Large intestine (tissue), 3 donors: Measurements from ENCODE around the gene HSPA5. TPM values are rescaled to one million over a fixed set of nuclear protein-coding genes. Genes with fewer than 3 reads are reported as not detected.
A peak's percentile ranks its signal among the peaks of the same experiment; 100 is the strongest.
"Not testable (repeated sequence)": the region's sequence is repeated elsewhere in the genome, so short reads cannot be mapped to it uniquely, and the experiment has no call there.

Source experiments
- DNase-seq, 2 donors: peaks; one replicate each; pipeline versions ENCODE4 v3.0.0 to v3.0.0-alpha.2; 2013
- H3K27ac ChIP-seq: one replicate; pipeline ENCODE4 v1.5.1; 2013; ENCODE audit warnings: low read length
- H3K27me3 ChIP-seq: 2 replicates; pipeline ENCODE4 v1.6.1; 2013; ENCODE audit warnings: low read length; ENCODE audit not compliant: control insufficient read depth, insufficient read depth
- H3K36me3 ChIP-seq: 2 replicates; pipeline ENCODE4 v1.6.1; 2013; ENCODE audit warnings: low read length; ENCODE audit not compliant: control insufficient read depth, insufficient read depth
- H3K4me1 ChIP-seq: one replicate; pipeline ENCODE4 v1.6.1; 2013; ENCODE audit warnings: low read length; ENCODE audit not compliant: control insufficient read depth, insufficient read depth
- H3K4me3 ChIP-seq: one replicate; pipeline ENCODE4 v1.5.1; 2013; ENCODE audit warnings: low read length
- H3K9me3 ChIP-seq: one replicate; pipeline ENCODE4 v1.6.1; 2013; ENCODE audit warnings: mild to moderate bottlenecking, low read depth, low read length, moderate library complexity; ENCODE audit not compliant: control insufficient read depth
- WGBS: methylation state at CpG from one replicate; pipeline ENCODE4 v1.1.5; 2013; ENCODE audit warnings: low lambda C conversion rate; ENCODE audit not compliant: insufficient coverage; 5-methylcytosine and 5-hydroxymethylcytosine counted together
- polyA plus RNA-seq: library from polyadenylated mRNA; unstranded; fragments of 120-200 nt; gene quantifications from one replicate; pipeline ENCODE4 v1.2.1, GENCODE V29; 2013

The HSPA5 gene
- polyA plus RNA-seq, 1 donor, result 314 TPM

DNA sequence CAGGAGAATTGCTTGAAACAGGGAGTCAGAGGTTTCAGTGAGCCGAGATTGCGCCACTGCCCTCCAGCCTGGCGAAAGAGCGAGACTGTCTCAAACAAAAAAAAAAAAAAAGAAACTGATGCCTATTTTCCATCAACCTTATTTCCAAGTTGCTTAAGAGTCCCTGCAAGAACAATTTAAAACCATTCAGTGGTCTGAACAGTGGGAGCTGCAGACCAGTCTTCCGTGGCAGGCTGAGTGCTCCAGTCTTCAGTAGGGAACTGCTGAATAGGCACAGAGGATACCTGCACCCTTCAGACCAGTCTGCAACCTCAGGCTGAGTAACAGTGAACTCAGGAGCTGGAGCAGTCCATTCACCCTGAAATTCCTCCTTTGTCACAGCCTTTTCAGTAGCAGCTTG is 46.7 kb downstream of the HSPA5 start:
- not testable (repeated sequence) for DNase-seq

DNA sequence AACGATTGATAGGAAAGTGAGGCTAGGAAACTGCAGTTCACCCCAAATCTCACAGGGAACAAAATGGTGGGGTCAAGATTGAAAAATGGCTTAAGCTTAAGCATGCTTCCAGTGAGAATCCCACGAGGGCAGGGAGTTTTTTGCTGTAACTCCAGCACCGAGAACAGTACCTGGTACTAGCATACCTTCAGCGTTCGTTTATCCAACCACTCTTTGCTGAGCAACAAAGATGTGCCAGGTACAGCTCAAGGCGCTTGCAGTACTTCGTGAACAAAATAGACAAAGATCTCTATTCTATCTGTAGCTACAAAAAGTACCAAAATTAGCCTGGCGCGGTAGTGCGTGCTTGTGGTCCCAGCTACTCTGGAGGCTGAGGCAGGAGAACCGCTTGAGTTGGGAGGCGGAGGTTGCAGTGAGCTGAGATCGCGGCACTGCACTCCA is 50.8 kb downstream of the HSPA5 start:
- H3K36me3 ChIP-seq, result no peaks in the 10 kb centered on the region
- no peak for DNase-seq
- H3K4me3 ChIP-seq, result peak overlapping the region; percentile 97
- H3K9me3 ChIP-seq, result no peaks in the 10 kb centered on the region
- WGBS, result no CpG with 5 or more reads among the region's 14 CpGs
- H3K27ac ChIP-seq, result peak overlapping the region; percentile 72
- H3K4me1 ChIP-seq, result peaks cover 8% of the 10 kb centered on the region
- H3K27me3 ChIP-seq, result no peaks in the 10 kb centered on the region

More for the DNA sequence above, 46.7 kb downstream of the HSPA5 start:
- H3K4me1 ChIP-seq, H3K36me3 ChIP-seq, H3K4me3 ChIP-seq, H3K27me3 ChIP-seq, H3K27ac ChIP-seq, H3K9me3 ChIP-seq: not testable (repeated sequence)
- WGBS, result no CpG with 5 or more reads among the region's 5 CpGs

DNA sequence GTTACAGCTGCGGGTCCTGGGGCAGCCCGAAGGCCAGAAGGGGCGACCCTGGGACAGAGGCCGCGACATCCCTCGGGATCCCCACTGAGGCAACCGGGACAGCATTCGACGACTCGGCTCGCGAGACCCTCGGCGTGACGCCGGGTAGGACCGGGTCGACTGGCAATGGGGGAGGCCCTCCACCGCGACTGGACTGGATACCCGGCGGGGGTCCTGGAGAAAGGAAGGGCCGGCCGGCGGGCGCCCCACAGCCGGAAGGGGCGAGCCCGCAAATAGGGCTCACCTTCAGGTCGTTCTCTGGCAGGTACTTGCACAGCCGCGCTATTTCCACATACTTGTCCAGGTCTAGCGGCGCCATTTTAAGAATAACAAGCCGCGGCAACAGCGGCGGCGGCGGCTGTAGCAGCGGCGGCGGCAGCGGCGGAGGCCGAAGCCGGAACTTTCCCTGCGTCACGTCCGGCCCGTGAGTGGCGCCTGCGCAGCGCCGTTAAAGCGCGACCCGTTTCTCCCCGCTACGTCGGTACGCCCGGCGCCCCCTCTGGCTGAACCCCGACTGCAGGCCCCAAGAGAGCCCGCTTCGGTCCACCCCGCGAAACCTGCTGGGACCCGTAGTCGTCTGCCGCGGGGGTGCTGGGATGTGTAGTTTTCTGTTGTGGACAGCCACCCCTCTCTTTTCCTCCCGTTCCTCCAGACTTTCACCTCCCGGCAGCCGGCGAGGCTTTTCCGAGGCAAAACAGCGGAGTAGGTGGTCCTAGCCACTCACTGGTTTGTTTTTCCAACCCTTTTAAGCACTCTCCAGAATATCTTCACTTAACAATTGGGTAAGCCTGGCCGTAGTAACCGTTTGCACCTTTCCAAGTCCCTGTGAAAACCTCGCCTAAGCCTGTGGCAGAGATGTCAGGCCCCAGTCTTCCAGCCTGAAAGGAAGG is 51.5 kb downstream of the HSPA5 start, which contains the start of gene PPP6C:
PPP6C (minus strand) TSS at position 443 of the 929 bp plus-strand sequence; CDS start at position 358, 85 bp downstream.
- H3K27me3 ChIP-seq, result no peaks in the 10 kb centered on the region
- peaks cover 8% of the 10 kb centered on the region for H3K4me1 ChIP-seq
- peak within 1 kb of the TSS; percentile 97 for H3K4me3 ChIP-seq
- H3K9me3 ChIP-seq, result no peaks in the 10 kb centered on the region
- H3K36me3 ChIP-seq, result no peaks in the 10 kb centered on the region
- peak; percentile 98 to 99 for DNase-seq
- WGBS, result no CpG with 5 or more reads among the region's 82 CpGs
- H3K27ac ChIP-seq, result peak within 1 kb of the TSS; percentile 82

DNA sequence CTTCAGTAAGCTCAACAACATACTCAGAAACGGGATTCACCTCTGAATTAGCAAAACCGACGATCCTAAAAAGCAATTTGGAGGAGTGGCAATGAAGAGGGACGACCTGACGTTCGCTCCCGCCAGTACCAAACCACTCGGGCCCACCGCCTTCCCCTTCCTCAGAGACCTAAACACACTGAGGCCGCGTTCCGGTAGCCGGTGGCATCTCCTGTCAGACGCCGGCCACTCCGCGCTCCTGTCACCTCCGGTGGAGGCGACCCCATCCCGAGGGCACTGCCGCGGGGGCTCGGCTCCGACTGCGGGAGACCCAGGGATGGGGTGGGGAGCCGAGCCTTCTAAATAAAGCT is 52.2 kb downstream of the HSPA5 start:
- DNase-seq, result no peak
- Histone ChIP-seq H3K27ac (peak overlapping the region; percentile 82), H3K36me3 (peaks cover 2% of the 10 kb centered on the region), H3K4me3 (peak overlapping the region; percentile 97), H3K27me3 (no peaks in the 10 kb centered on the region), H3K4me1 (peaks cover 8% of the 10 kb centered on the region), H3K9me3 (no peaks in the 10 kb centered on the region)
- no CpG with 5 or more reads among the region's 26 CpGs for WGBS

Other genes starting within 250 kb of the HSPA5 start
- gene SCAI, start 97.8 kb downstream of the HSPA5 start, polyA plus RNA-seq, result 6.9 TPM
- 28.7 TPM for gene PPP6C, start 51.5 kb downstream of the HSPA5 start, polyA plus RNA-seq
- 21.1 TPM for gene RABEPK, start 40.8 kb downstream of the HSPA5 start, polyA plus RNA-seq
- gene GAPVD1, start 20.5 kb upstream of the HSPA5 start, polyA plus RNA-seq, result 27.6 TPM